Uterus (tissue), 4 donors: ENCODE results near the gene PCDHAC1. TPM values are rescaled to one million over a fixed set of nuclear protein-coding genes. Genes with fewer than 3 reads are reported as not detected.

Experiments
- DNase-seq, 2 donors: peaks; one replicate each; pipeline ENCODE4 v3.0.0-alpha.2; 2019 to 2020
- H3K27ac ChIP-seq, 2 donors: fragments of 200-600 bp; sonication (generic); 1 replicate in 1 of 2; 2 replicates in 1 of 2; pipeline ENCODE4 v1.5.1; 2016 to 2018
- H3K27me3 ChIP-seq, 2 donors: fragments of 200-600 bp; sonication (generic); one replicate each; pipeline ENCODE4 v1.5.1; 2018 to 2019; ENCODE audit warnings: control low read depth in 1 of 2
- H3K36me3 ChIP-seq, 2 donors: fragments of 200-600 bp; sonication (generic); one replicate each; pipeline ENCODE4 v1.5.1; 2019; ENCODE audit warnings: control low read depth in 1 of 2
- H3K4me1 ChIP-seq, 2 donors: fragments of 200-600 bp; sonication (generic); one replicate each; pipeline ENCODE4 v1.5.1; 2018 to 2019; ENCODE audit warnings: control low read depth in 1 of 2
- H3K4me3 ChIP-seq, 2 donors: fragments of 200-600 bp; sonication (generic); 1 replicate in 1 of 2; 2 replicates in 1 of 2; pipeline ENCODE4 v1.5.1; 2018 to 2019; ENCODE audit warnings: mild to moderate bottlenecking in 1 of 2
- H3K9me3 ChIP-seq, 2 donors: fragments of 200-600 bp; sonication (generic); one replicate each; pipeline ENCODE4 v1.5.1; 2019; ENCODE audit warnings: control low read depth in 1 of 2
- POLR2A ChIP-seq, 2 donors: fragments of 450-650 bp; IDR thresholded peaks; one replicate each; pipeline ENCODE4 v1.6.1; 2016; ENCODE audit warnings: antibody characterized with exemption in 2 of 2, mild to moderate bottlenecking in 1 of 2, moderate library complexity in 1 of 2
- intact Hi-C: fragments of 100-400 bp; cut with DNase I; formaldehyde crosslinking; loops from one replicate; pipeline ENCODE4 v1.15.1; 2023; ENCODE audit warnings: low total_unique reads
- small RNA-seq: library from RNA; depleted of rRNA; stranded (forward); fragments of <200 nt; gene quantifications from one replicate; pipeline ENCODE3, GENCODE V24; 2016
- total RNA-seq, 4 donors: library from RNA; depleted of rRNA in 3 of 4; stranded (reverse); fragments of >200 nt in 3 of 4; gene quantifications; one replicate each; pipeline versions ENCODE4 v1.1.0 to v1.2.4, GENCODE V29; 2014 to 2023
- TF ChIP-seq, protein P1 (sequence below), 4 experiments: fragments of 200-600 bp in 2 of 4; fragments of 450-650 bp in 2 of 4; sonication (generic) in 2 of 4; IDR thresholded peaks; one replicate each; pipeline ENCODE4 v1.5.1; 2016 to 2019; ENCODE audit warnings: antibody characterized with exemption in 4 of 4, mild to moderate bottlenecking in 2 of 4, moderate library complexity in 1 of 4
- donor health status: DM: yes; HTN: yes; CAD: no.

Gene PCDHAC1
- total RNA-seq, 4 donors from 2014 or later = under 0.01 to 1.7 (median 1.2) TPM; not detected in 1

DNA sequence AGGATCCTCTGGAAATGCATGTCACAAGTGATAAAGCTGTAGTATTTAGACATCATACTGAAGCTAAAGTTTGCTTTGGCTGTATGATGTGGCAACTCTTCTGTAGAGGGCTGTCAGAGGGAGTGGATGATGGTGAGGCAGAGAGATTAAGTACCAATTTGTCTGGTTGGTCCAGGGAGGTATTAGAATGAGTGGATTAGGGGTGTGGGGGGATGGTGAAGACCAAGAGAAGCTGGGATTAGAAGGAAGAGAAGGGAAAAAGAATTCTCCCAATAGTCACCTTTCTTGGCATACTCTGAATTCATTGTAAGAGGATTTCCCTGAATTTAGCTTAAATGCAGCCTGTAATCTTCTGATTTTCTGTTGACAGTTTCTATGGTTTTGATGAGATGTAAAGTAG lies 43.8 kb downstream of the PCDHAC1 start:
- no peak overlapping the region for H3K4me3 ChIP-seq
- intact Hi-C loops = no loop called here
- no peaks in the 10 kb centered on the region for H3K36me3 ChIP-seq
- TF ChIP-seq, protein P1, sequence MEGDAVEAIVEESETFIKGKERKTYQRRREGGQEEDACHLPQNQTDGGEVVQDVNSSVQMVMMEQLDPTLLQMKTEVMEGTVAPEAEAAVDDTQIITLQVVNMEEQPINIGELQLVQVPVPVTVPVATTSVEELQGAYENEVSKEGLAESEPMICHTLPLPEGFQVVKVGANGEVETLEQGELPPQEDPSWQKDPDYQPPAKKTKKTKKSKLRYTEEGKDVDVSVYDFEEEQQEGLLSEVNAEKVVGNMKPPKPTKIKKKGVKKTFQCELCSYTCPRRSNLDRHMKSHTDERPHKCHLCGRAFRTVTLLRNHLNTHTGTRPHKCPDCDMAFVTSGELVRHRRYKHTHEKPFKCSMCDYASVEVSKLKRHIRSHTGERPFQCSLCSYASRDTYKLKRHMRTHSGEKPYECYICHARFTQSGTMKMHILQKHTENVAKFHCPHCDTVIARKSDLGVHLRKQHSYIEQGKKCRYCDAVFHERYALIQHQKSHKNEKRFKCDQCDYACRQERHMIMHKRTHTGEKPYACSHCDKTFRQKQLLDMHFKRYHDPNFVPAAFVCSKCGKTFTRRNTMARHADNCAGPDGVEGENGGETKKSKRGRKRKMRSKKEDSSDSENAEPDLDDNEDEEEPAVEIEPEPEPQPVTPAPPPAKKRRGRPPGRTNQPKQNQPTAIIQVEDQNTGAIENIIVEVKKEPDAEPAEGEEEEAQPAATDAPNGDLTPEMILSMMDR (IDR thresholded peaks at IDR 0.05) = no peak
- TF ChIP-seq POLR2A (IDR thresholded peaks at IDR 0.05) = no peak
- no peaks in the 10 kb centered on the region for H3K4me1 ChIP-seq
- H3K27ac ChIP-seq = no peak overlapping the region
- no peaks in the 10 kb centered on the region for H3K9me3 ChIP-seq
- no peaks in the 10 kb centered on the region for H3K27me3 ChIP-seq
- DNase-seq = no peak

DNA sequence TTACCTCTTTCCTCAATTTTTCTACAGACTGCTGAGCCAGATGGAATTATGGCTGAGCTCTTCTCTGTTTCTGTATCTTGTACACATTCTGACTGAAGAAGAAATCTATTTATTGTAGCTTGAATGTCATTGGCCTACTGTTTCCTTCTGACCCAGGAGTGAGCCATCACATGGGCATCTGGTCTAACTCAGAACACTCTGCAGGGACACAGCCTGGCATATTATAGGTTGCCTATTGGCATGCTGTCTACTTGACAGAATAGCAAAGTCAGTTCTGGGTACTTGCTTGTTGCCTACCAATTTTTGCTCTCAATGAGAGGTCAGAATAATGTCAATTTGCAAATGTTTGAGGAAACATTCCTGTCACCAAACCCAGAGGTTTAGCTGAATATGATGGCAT lies 47.5 kb downstream of the PCDHAC1 start:
- intact Hi-C loops = no loop called here
- Histone ChIP-seq H3K4me3 (no peak overlapping the region), H3K4me1 (no peaks in the 10 kb centered on the region), H3K36me3 (no peaks in the 10 kb centered on the region), H3K27me3 (no peaks in the 10 kb centered on the region), H3K27ac (no peak overlapping the region), H3K9me3 (no peaks in the 10 kb centered on the region)
- TF ChIP-seq, protein P1 (IDR thresholded peaks at IDR 0.05) = no peak
- no peak for TF ChIP-seq POLR2A (IDR thresholded peaks at IDR 0.05)
- no peak for DNase-seq

DNA sequence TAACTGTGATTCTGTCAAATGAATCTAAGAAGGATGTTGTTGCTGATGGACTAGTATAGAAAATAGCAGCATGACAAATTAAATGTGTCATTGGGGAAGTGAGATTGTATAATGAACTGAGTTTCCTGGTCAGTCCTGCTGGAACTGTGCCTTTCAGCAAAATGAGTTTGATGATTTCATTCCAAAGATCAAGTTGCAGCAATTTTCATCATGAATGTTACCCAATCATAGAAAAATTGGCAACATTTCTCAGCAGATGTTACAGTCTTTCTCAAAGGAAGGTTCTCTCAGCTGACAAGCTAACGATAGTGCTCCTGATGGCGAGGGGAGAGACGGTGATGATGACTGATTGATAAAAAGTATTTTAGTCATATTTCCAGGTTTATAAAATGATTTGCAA lies 50.9 kb downstream of the PCDHAC1 start:
- Histone ChIP-seq H3K27ac (no peak overlapping the region), H3K9me3 (no peaks in the 10 kb centered on the region), H3K4me3 (no peak overlapping the region), H3K4me1 (no peaks in the 10 kb centered on the region), H3K27me3 (no peaks in the 10 kb centered on the region), H3K36me3 (no peaks in the 10 kb centered on the region)
- TF ChIP-seq, protein P1 (IDR thresholded peaks at IDR 0.05) = no peak
- no peak for TF ChIP-seq POLR2A (IDR thresholded peaks at IDR 0.05)
- intact Hi-C loops = no loop called here
- DNase-seq = no peak

DNA sequence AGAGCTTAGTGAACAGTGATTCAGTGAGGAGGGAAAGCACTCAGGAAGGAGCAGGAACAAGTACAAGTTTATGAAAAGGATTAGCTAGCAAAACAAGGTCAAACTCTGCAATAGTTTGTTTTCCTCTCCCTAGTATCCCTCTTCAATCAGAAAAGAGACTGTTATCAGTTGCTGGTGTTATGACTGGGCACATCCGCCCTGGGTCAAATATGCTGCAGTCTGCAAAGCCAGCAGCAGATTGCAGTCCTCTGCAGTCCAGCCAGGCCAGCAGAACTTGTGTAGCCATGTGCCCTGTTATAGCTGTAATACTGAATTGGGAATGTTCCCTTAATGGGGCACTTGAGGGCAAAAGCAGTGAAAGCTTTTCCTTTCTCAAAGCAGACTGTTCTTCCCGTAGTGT lies 52.2 kb downstream of the PCDHAC1 start:
- intact Hi-C loops = no loop called here
- Histone ChIP-seq H3K27ac (no peak overlapping the region), H3K4me3 (no peak overlapping the region), H3K9me3 (no peaks in the 10 kb centered on the region), H3K27me3 (no peaks in the 10 kb centered on the region), H3K4me1 (no peaks in the 10 kb centered on the region), H3K36me3 (no peaks in the 10 kb centered on the region)
- no peak for TF ChIP-seq POLR2A (IDR thresholded peaks at IDR 0.05)
- TF ChIP-seq, protein P1 (IDR thresholded peaks at IDR 0.05) = no peak
- DNase-seq = no peak

DNA sequence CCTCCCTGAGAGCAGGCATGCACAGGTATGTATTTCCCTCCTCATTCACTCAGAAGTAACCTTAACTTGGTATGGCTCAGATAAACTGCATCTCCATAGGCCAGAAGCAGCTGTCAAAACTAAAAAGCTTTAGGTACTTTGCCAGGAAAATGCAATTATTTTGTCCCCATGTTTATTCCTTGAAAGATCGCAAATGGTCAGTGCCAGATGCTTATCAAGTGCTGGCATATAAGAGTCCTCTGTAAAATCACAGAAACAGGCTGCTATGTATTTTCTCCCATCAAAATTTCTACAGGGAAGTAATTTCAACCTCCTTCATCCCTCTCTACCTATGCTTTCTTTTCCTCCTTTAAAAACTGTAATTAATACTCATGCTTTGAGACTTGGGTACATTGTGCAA lies 52.9 kb downstream of the PCDHAC1 start:
- intact Hi-C loops = no loop called here
- Histone ChIP-seq H3K4me1 (no peaks in the 10 kb centered on the region), H3K4me3 (no peak overlapping the region), H3K36me3 (no peaks in the 10 kb centered on the region), H3K27ac (no peak overlapping the region), H3K27me3 (no peaks in the 10 kb centered on the region), H3K9me3 (no peaks in the 10 kb centered on the region)
- no peak for TF ChIP-seq POLR2A (IDR thresholded peaks at IDR 0.05)
- TF ChIP-seq, protein P1 (IDR thresholded peaks at IDR 0.05) = no peak
- DNase-seq = no peak

Small RNAs within 50 kb of the gene (small RNA-seq; reads per million reads assigned to genes)
- not detected for gene AC010223.1

Other genes with a start within 250 kb of the PCDHAC1 start
- gene HARS1, start 234.9 kb upstream of the PCDHAC1 start, total RNA-seq = 10 to 100 TPM; 20.3 to 50.5 (median 40.4) TPM
- 10 to 100 TPM in 2 of 4 donors, 1 to 10 TPM in 2; 2.6 to 38.0 (median 15.7) TPM for gene HARS2, start 234.8 kb upstream of the PCDHAC1 start, total RNA-seq
- gene ZMAT2, start 225.9 kb upstream of the PCDHAC1 start, total RNA-seq = 10 to 100 TPM; 18.2 to 41.9 (median 30.4) TPM
- gene PCDHA1, start 140.2 kb upstream of the PCDHAC1 start, total RNA-seq = under 1 TPM in 1 of 4 donors, not detected in 3; 0.41 TPM
- gene PCDHA2, start 131.4 kb upstream of the PCDHAC1 start, total RNA-seq = under 1 TPM in 3 of 4 donors, not detected in 1; 0.26 to 0.76 (median 0.52) TPM
- gene PCDHA3, start 125.2 kb upstream of the PCDHAC1 start, total RNA-seq = 1 to 10 TPM in 3 of 4 donors, not detected in 1; 1.6 to 2.4 (median 1.8) TPM
- 1 to 10 TPM in 1 of 4 donors, under 1 TPM in 3; 0.26 to 5.8 (median 0.59) TPM for gene PCDHA4, start 119.2 kb upstream of the PCDHAC1 start, total RNA-seq
- 1 to 10 TPM in 1 of 4 donors, under 1 TPM in 2, not detected in 1; 0.61 to 2.3 (median 0.69) TPM for gene PCDHA5, start 104.7 kb upstream of the PCDHAC1 start, total RNA-seq
- 1 to 10 TPM in 3 of 4 donors, under 1 TPM in 1; 0.29 to 2.4 (median 1.3) TPM for gene PCDHA6, start 98.3 kb upstream of the PCDHAC1 start, total RNA-seq
- gene PCDHA7, start 92.0 kb upstream of the PCDHAC1 start, total RNA-seq = 10 to 100 TPM in 1 of 4 donors, 1 to 10 TPM in 1, under 1 TPM in 1, not detected in 1; 0.98 to 24.6 (median 2.2) TPM
- 1 to 10 TPM in 2 of 4 donors, not detected in 2; 1.2 to 1.9 TPM for gene PCDHA8, start 85.1 kb upstream of the PCDHAC1 start, total RNA-seq
- 1 to 10 TPM in 1 of 4 donors, under 1 TPM in 3; 0.26 to 1.2 (median 0.64) TPM for gene PCDHA9, start 77.9 kb upstream of the PCDHAC1 start, total RNA-seq
- gene PCDHA10, start 70.4 kb upstream of the PCDHAC1 start, total RNA-seq = 1 to 10 TPM in 2 of 4 donors, under 1 TPM in 2; under 0.01 to 3.1 (median 1.6) TPM
- 1 to 10 TPM in 1 of 4 donors, under 1 TPM in 3; 0.26 to 2.1 (median 0.63) TPM for gene PCDHA11, start 57.3 kb upstream of the PCDHAC1 start, total RNA-seq
- 1 to 10 TPM in 3 of 4 donors, under 1 TPM in 1; 0.98 to 9.4 (median 1.5) TPM for gene PCDHA12, start 51.0 kb upstream of the PCDHAC1 start, total RNA-seq
- gene PCDHA13, start 44.2 kb upstream of the PCDHAC1 start, total RNA-seq = 1 to 10 TPM in 2 of 4 donors, under 1 TPM in 1, not detected in 1; 0.70 to 2.8 (median 2.1) TPM
- gene PCDHAC2, start 40.2 kb downstream of the PCDHAC1 start, total RNA-seq = 1 to 10 TPM in 2 of 4 donors, under 1 TPM in 2; under 0.01 to 7.1 (median 1.1) TPM
- gene PCDHB1, start 125.1 kb downstream of the PCDHAC1 start, total RNA-seq = under 1 TPM in 1 of 4 donors, not detected in 3; 0.28 TPM
- gene PCDHB2, start 168.3 kb downstream of the PCDHAC1 start, total RNA-seq = 1 to 10 TPM in 3 of 4 donors, not detected in 1; 2.3 to 8.4 (median 4.9) TPM
- gene PCDHB3, start 174.2 kb downstream of the PCDHAC1 start, total RNA-seq = 1 to 10 TPM; 1.0 to 6.9 (median 2.8) TPM
- gene PCDHB4, start 195.5 kb downstream of the PCDHAC1 start, total RNA-seq = 10 to 100 TPM in 1 of 4 donors, 1 to 10 TPM in 2, under 1 TPM in 1; 0.59 to 10.5 (median 6.0) TPM
- gene PCDHB5, start 208.9 kb downstream of the PCDHAC1 start, total RNA-seq = 10 to 100 TPM in 3 of 4 donors, 1 to 10 TPM in 1; 1.2 to 16.4 (median 12.6) TPM
- 1 to 10 TPM in 3 of 4 donors, under 1 TPM in 1; 0.51 to 4.2 (median 1.7) TPM for gene PCDHB6, start 223.8 kb downstream of the PCDHAC1 start, total RNA-seq
- gene PCDHB7, start 246.3 kb downstream of the PCDHAC1 start, total RNA-seq = 1 to 10 TPM in 3 of 4 donors, under 1 TPM in 1; 0.51 to 8.0 (median 5.7) TPM